Esophagus squamous epithelium (tissue), 4 donors: ENCODE data around the gene NUDT3.
"Not testable (repeated sequence)": the region's sequence is repeated elsewhere in the genome, so short reads cannot be mapped to it uniquely, and the experiment has no call there.

Experiments used
- CTCF ChIP-seq, 6 experiments: fragments of 450-650 bp in 4 of 6; fragments of 200-600 bp in 2 of 6; sonication (generic) in 2 of 6; IDR thresholded peaks; one replicate each; pipeline ENCODE4 v1.5.1; 2016 to 2019; ENCODE audit warnings: antibody characterized with exemption in 6 of 6, mild to moderate bottlenecking in 4 of 6, moderate library complexity in 4 of 6
- POLR2A ChIP-seq, 4 donors: fragments of 450-650 bp; IDR thresholded peaks; one replicate each; pipeline ENCODE4 v1.6.1; 2017; ENCODE audit warnings: antibody characterized with exemption in 4 of 4, mild to moderate bottlenecking in 4 of 4, moderate library complexity in 3 of 4

- TF ChIP-seq CTCF, POLR2A (IDR thresholded peaks at IDR 0.05): not testable (repeated sequence)
Observed at GRCh38 chr6:34245761-34246140, 146.7 kb downstream of the NUDT3 start.
